Measurements from ENCODE around the gene AP1B1.
"Not testable (repeated sequence)": the region's sequence is repeated elsewhere in the genome, so short reads cannot be mapped to it uniquely, and the experiment has no call there.

AP1B1 gene

DNA sequence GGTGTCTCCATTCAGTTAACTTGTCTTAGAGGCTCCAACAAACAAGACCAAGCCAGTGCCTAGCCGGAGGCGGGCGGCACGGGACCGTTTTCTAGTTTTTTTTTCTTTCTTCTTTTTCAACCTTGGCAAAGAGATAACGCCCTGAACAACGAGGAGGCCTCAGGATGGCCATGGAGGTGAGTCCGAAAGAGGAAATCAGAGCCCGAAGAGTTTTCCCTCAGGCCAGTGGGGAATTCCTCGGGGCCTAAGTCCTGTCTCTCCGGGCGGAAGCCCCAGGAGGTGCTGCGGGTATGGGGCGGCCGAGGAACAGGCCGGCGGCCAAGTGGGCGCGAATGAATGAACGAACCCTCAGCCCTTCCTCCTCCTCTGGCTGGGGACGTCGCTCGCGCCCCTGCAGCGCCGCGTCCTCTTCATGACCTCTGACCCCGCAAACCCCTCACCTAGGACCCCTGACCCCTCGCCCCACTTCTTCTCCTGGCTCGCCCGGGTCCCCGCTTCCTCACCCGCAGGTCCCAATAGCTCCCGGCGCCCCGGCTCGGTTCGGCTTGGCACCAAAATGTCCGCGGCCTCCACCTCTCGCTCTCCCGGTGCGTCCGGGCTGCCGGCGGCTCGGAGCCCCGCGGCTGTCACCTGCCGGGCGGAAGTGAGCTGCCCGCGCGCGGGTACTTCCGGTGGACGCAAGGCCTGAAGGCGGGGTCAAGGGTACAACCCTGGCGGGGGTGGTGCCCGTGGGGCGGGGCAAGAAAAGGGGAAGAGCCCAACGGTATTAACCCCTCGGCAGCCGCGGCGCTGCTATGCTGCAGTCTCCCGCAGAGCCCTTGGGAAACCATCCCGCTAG is at the start of gene AP1B1:
AP1B1 (minus strand) TSS at position 650 of the 838 bp plus-strand sequence. CDS start 21,327 bp downstream, outside the sequence.
- peak; percentile 94 for DNase-seq (ENCODE audit: low spot score)

DNA sequence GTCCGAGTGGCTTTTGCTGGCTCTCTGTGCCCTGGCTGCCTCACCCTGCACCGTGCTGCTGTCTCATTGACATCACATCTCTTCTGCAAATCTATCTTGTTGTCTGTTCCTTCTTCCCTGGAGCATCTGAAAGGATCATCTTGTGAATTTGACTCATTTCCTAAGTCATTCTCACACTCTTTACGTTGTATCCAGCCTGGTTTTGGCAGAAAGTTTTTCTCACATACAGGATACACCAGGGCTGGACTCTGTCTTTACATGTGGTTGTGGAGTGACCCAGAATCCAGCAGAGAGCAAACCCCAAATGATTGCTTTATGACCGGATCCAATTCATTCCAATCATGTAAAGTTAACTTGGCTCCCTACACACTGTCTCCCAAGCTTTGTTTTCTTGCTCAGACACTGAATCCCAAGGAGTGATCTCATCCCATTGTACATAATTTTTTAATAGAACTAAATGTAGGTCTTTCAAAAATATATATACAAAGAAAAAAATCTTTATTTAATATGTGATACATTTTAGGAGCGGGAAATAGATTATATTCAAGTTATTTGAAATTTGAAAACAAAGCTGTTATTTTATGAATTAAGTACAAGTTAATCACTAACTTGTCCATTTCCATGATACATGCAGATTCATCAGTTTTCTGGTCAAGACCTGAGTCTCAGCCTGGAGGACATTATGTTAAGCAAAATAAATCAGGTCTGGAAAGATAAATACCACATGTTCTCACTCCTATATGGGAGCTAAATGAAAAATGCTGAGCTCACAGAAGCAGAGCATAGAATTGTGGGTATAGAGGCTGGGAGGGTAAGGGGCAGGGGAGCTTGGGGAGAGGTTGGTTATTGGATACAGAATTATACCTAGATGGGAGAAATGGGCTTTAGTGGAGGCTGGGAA is 47.1 kb upstream of the AP1B1 start:
- DNase-seq (ENCODE audit: low spot score): no peak

DNA sequence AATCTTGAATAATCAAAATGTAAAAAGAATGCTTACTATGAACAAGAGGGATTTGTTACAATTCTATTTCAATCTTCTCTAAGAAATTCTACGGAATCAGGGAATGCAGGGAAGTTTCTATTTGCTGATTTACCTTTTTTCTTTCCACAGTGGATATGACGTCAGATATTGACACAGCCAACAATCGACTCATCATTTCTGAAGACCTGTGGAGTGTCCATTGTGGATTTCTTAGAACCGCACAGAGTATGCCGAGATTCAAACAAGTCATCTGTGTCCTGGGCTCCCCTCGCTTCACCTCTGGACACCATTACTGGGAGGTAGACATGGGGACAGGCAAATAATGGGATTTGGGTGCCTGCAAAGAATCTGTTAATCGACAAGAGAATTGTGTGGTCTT is 45.9 kb upstream of the AP1B1 start:
- no peak for DNase-seq (ENCODE audit: low spot score)

DNA sequence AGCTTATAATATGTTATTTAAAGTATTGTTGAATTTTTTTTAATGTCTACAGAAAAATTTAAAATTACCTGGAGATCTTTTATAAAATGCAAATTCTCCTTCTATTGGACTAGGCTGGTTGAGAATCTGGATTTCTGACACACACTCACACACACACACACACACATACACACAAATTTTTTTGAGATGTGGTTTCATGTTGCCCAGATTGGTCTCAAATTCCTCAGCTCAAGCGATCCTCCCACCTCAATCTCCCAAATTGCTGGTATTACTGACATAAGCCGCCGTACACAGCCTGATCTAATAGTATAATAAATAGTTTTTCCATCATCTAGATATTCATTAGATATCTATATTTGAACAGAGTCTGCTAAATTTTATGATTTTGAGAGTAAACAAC is 45.5 kb upstream of the AP1B1 start:
- no peak for DNase-seq (ENCODE audit: low spot score)

GRCh38 chr22:29431986-29432385 is 43.6 kb upstream of the AP1B1 start:
- no peak for DNase-seq (ENCODE audit: low spot score)

DNA sequence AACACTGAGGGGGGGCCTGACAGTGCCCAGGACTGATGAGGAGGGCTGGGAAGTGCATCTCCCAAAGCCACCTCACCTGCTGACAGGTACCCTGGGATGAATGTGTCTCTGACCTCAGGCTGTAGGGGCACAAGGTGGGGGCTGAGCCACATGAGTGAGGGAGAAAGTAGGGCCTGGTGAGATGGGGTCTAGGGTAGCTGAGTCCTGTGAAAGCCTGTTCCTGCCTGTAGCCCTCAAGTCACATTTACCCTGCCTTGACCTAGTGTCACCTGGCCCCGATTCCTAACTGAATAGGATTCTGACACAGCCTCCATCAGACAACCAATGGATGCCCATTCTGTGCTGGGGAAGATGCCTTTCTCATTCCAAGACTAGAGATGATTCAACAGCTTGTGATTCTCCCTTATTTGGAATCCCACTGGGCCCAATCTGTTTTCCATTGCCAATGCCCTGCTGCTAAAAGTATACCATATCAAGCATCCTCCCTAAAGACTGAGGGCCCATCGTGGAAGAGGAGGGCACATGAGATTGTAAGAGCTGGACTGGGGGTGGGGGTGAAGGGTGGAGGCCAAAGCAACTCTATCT is 38.9 kb upstream of the AP1B1 start:
- peak; percentile 70 for DNase-seq (ENCODE audit: low spot score)

DNA sequence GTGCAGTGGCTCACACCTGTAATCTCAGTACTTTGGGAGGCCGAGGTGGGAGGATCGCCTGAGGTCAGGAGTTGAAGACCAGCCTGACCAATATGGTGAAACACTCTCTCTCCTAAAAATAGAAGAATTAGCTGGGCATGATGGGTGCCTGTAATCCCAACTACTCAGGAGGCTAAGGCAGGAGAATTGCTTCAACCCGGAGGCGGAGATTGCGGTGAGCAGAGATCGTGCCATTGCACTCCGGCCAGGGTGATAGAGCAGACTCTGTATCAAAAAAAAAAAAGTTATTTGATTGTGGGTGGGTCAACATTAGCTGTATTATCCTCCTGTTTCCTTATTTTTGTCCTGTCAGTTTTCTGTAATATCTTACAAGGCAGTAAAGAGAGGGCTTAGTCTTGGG is 38.1 kb upstream of the AP1B1 start:
- DNase-seq (ENCODE audit: low spot score): no peak

DNA sequence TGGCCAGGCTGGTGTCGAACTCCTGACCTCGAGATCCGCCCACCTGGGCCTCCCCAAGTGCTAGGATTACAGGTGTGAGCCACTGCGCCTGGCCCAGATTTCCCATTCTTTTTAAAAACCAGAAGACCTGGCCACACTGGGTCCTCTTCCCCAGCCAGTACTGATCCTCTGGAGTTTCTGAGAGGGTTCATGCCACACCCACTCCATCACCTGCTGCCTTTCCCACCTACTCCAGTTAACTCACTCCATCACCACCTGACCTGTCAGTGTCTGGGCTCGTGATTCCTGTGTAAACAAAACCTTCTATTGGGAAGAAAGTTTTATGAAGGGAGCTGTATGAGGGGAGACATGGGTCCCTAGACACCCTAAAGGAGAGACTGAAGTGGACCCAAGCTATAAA is 30.3 kb upstream of the AP1B1 start:
- not testable (repeated sequence) for DNase-seq (ENCODE audit: low spot score)

GRCh38 chr22:29414951-29415591 is 26.7 kb upstream of the AP1B1 start:
- not testable (repeated sequence) for DNase-seq (ENCODE audit: low spot score)

DNA sequence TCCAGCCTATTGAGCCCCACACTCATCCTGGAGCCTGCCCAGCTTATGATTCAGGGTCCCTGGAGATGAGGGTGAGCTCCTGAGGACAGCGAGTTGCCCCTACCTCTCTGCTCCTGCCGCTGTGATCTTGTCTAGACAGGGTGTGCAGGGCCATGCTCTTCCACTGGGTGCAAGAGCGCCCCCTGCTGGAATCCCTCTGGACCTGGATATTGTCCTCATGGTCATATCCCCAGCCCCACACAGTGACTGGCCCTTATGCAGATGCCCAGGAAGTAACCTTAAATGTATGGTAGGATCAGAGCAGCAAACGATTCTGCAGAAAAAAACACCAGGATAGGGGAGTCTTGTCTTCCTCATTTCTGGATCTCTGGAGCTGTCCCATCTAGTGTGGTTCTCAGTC is 24.4 kb upstream of the AP1B1 start:
- not testable (repeated sequence) for DNase-seq (ENCODE audit: low spot score)

DNA sequence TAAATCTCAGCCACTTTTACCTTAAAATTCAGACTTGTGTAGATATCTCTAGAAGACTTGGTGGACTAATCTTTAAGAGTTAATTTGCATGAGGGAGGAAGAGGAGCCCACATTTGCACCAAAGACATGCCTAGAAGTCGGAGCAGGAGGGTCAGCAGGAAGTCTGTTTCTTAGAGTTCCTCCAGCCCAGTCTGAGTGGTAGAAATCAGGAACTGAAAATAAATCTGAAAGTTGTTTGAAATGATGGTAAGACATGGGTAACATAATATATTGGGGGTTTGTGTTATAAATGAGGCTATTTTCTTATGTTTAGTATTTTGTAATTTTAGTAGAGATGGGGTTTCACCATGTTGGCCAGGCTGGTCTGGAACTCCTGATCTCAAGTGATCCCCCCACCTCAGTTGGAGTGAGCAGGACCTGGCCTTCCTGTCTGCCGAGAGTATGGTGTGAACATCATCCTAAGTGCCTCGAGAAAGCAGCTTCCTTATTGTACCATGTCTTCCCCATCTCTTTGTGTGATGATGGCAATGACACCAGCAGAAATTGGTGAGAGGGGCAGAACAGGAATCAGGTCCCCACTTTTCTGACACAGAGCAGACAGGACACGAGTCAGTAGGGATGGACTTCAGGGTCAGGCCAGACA is 23.3 kb upstream of the AP1B1 start:
- not testable (repeated sequence) for DNase-seq (ENCODE audit: low spot score)

DNA sequence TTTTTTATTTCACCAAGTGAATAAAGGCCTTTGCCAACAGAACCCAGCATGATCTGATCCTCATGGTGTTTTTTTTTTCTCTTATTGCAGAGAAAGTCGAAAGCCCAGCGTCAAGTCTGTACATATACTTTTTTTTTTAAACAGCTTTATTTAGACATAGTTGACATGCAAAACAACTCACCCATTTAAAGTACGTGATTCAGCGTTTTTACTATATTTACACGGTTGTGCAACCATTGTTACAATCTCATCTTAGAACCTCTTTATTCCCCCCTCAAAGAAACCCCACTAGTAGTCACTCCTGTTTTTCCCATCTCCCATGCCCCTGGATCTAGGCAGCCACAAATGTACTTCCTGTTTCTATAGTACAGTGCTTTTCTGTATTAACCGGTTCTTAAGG is 20.6 kb upstream of the AP1B1 start:
- DNase-seq (ENCODE audit: low spot score): no peak

DNA sequence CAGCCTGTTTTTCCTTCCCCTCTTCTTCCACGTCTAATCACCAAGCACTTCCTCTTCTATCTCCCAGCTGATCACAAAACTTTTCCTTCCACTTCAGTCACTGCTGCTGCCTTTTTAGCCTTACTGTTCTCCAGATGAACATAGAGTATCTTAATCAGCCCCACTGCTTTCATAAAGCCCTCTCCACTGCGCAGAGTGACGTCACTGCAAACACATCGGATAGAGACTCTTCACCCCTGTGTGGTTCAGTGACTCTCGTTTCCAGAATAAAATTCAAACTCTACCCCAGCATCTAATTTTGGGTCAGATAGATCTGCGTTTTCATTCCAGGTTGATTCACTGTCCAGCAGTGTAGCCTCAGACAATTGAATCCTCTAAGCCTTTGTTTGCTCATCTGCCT is 13.2 kb upstream of the AP1B1 start:
- DNase-seq (ENCODE audit: low spot score): not testable (repeated sequence)

DNA sequence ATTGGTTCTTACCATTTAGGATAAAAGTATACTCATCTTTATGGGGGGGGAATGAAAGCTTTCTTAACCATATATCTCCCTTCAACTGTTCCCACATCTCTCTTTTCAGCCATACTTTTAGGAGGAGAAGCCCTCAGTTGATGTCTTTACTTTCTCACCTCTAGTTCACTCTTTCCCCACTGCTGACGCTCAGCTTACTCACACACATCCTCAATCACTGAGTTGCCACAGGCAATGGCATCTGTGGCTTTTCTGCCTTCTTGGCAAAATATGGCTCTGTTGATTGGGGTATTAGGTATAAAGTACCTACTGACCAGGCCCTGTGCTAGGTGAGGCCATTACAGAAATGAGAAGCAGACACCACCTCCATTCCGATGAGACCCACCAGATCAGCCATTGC is 12.2 kb upstream of the AP1B1 start:
- no peak for DNase-seq (ENCODE audit: low spot score)

DNA sequence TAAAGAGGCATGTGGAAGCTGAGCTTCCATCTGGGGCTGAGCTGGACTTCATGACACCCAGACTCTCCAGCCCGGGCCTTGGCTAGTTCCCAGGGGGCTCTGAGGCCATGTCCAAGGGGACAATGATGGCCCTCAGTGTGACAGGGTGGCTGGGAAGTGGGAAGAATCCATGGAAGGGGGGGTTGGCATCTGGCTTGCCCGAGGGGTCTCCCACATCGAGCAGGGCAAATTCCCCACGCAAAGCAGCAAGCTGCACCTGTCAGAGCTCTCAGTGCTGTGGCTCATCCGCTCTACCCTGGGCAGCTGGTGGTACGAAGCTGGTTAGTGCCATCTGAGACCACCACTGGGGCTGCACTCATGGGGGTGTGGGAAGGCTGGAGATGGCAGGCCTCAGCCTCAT is 9.4 kb upstream of the AP1B1 start:
- no peak for DNase-seq (ENCODE audit: low spot score)

DNA sequence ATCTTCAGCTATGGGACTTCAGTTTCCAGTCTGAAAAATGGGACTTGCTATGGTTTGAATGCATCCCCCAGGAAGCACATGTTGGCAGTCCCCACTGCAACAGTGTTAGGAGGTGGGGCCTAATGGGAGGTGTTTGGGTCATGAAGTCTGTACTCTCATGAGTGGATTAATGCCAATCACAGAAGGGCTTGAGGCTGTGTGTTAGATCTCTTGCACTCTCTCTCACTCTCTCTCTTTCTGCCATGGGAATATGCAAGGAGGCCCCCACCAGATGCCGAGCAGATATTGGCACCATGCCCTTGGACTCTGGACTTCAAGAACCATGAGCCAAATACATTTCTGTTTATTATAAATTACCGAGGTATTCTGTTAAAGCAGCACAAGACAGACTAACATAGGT is 7.8 kb upstream of the AP1B1 start:
- DNase-seq (ENCODE audit: low spot score): no peak

DNA sequence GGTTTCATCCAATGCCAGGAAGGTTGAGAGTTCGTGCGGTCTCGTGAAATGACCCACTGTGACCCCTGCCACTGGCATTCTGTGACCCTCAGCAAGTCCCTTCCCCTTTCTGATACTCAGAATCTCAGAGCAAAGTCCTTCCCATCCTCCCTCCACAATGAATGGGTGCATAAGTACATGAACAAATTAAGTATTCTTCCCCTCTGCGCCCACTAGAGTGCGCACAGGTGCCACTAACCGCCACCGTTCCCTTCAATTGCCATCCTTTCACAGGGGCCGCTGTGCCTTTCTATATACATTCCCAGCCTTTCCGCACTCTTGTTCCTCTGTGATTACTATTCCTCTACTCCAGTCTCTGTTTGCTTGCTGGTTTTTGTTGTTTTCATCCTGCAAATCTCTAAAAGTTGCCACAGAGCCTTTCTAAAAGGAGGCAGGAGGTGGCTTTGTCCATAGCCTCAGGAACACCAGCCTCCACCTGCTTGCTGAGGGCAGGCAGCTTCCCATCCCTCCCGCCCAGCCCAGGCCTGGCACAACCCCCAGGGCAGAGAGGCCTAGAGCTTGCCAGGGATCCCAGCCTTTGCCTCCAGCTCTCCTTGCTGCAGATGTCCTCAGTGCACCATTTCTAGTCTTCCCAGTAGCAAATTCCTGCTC is 6.7 kb upstream of the AP1B1 start:
- DNase-seq (ENCODE audit: low spot score): peak; percentile 94

DNA sequence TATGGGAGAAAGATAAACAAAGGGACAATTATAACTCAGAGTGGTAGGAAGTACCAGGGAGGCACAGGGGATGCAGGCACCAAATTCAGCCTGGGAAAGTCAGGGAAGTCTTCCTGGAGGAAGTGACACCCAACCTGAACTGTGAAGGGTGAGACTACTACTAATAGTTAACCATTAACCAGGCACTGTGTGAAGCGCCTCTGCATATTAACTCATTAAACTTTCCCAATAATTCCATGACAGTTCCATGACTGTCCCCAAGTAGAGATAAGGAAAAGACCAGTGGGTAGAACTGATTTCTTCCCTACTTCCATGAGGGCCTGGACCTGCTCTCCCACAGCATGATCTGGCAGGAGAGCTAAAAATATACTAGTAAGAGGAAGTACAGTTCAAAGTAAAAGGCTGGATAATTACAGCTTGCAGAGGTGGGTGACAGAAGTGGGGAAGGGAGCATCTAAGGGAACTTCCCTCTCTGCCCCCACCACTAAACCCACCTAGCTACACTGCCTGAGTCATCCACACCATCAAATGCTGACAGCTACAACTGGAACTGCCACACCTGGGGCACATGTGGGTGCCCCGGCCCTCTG is 4.7 kb upstream of the AP1B1 start:
- no peak for DNase-seq (ENCODE audit: low spot score)

DNA sequence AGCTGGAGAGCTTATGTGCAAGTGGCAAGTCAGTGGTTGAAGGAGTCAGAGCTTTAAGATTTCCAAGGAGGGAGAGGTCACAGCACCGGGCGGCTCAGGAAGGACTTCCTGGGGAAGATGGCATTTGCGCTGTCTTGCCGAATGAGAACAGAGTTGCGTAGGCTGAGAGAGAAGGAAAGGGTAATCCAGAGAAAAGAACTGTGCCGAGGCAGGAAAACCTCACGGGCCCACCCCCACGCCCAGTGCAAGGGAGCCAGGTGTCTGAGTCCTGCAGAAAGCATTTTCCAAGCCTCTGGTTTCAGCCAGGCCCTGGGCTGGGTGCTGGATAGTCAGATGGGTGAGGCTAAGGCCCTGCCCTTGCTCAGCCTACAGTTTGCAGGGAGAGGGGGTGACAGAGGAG is 3.2 kb upstream of the AP1B1 start:
- DNase-seq (ENCODE audit: low spot score): no peak

GRCh38 chr22:29390270-29390669 is 1.9 kb upstream of the AP1B1 start:
- DNase-seq (ENCODE audit: low spot score): no peak

DNA sequence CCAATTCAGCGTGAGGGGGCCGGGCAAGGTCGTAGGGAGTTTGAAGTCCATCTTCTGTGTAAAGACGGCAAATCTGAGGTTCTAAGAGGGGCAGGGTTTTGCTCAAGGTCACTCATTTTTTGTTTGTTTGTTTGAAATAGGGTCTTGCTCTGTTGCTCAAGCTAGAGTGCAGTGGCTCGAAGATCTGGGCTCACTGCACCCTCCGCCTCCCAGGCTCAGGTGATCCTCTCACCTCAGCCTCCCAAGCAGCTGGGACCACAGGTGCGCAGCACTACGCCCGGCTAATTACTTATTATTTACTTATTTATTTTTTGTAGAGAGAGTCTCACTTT is 355 bp upstream of the AP1B1 start:
- no peak for DNase-seq (ENCODE audit: low spot score)

Data from cerebellar cortex (tissue), 1 donor.